ENCODE results near the gene ATE1. TPM values are rescaled to one million over a fixed set of nuclear protein-coding genes. Genes with fewer than 3 reads are reported as not detected.
A peak's percentile ranks its signal among the peaks of the same experiment; 100 is the strongest.
"Not testable (repeated sequence)": the region's sequence is repeated elsewhere in the genome, so short reads cannot be mapped to it uniquely, and the experiment has no call there.

The ATE1 gene
- 83.1 TPM for total RNA-seq

- peak; percentile 97 for DNase-seq
These were observed at the start of gene ATE1 for GRCh38 chr10:121927841-121928527. Gene ATE1 (minus strand): TSS chr10:121928031. CDS start chr10:121927949, 82 bp downstream.

- no peak for DNase-seq
These were observed 48.8 kb upstream of the ATE1 start for GRCh38 chr10:121976607-121977006.

GRCh38 chr10:121975295-121976086, 47.7 kb upstream of the ATE1 start:
- no peak for DNase-seq

- peak; percentile 89 for DNase-seq
These were observed 46.9 kb upstream of the ATE1 start, which contains the start of gene NSMCE4A for GRCh38 chr10:121974535-121975294. Gene NSMCE4A (minus strand): TSS chr10:121975217. CDS start chr10:121975165, 52 bp downstream.

GRCh38 chr10:121974019-121974534, 46.2 kb upstream of the ATE1 start:
- DNase-seq = no peak

GRCh38 chr10:121969086-121969485, 41.3 kb upstream of the ATE1 start:
- not testable (repeated sequence) for DNase-seq

- DNase-seq = no peak
These were observed 38.2 kb upstream of the ATE1 start for GRCh38 chr10:121965996-121966395.

- DNase-seq = no peak
These were observed 33.6 kb upstream of the ATE1 start for GRCh38 chr10:121961456-121961855.

- no peak for DNase-seq
These were observed 31.8 kb upstream of the ATE1 start for GRCh38 chr10:121959671-121960070.

GRCh38 chr10:121956111-121957061, 28.6 kb upstream of the ATE1 start:
- DNase-seq = no peak

- DNase-seq = no peak
These were observed 24.4 kb upstream of the ATE1 start for GRCh38 chr10:121952226-121952625.

GRCh38 chr10:121949451-121949850, 21.6 kb upstream of the ATE1 start:
- DNase-seq = no peak

GRCh38 chr10:121949049-121949448, 21.2 kb upstream of the ATE1 start:
- no peak for DNase-seq

GRCh38 chr10:121947343-121948330, 19.8 kb upstream of the ATE1 start:
- no peak for DNase-seq

GRCh38 chr10:121942749-121943416, 15.1 kb upstream of the ATE1 start:
- DNase-seq = peak; percentile 56

- DNase-seq = no peak
These were observed 13.7 kb upstream of the ATE1 start for GRCh38 chr10:121941532-121941931.

- DNase-seq = no peak
These were observed 8.5 kb upstream of the ATE1 start for GRCh38 chr10:121936295-121936694.

- peak; percentile 28 for DNase-seq
These were observed 7.9 kb upstream of the ATE1 start for GRCh38 chr10:121935702-121936101.

Data from tongue (tissue), 2 donors.